ENCODE measurements around the gene CLDN7. TPM values are rescaled to one million over a fixed set of nuclear protein-coding genes. Genes with fewer than 3 reads are reported as not detected.

Gene CLDN7
- total RNA-seq, 2 donors from 2014 or later: 0.52 to 1.0 TPM

DNA sequence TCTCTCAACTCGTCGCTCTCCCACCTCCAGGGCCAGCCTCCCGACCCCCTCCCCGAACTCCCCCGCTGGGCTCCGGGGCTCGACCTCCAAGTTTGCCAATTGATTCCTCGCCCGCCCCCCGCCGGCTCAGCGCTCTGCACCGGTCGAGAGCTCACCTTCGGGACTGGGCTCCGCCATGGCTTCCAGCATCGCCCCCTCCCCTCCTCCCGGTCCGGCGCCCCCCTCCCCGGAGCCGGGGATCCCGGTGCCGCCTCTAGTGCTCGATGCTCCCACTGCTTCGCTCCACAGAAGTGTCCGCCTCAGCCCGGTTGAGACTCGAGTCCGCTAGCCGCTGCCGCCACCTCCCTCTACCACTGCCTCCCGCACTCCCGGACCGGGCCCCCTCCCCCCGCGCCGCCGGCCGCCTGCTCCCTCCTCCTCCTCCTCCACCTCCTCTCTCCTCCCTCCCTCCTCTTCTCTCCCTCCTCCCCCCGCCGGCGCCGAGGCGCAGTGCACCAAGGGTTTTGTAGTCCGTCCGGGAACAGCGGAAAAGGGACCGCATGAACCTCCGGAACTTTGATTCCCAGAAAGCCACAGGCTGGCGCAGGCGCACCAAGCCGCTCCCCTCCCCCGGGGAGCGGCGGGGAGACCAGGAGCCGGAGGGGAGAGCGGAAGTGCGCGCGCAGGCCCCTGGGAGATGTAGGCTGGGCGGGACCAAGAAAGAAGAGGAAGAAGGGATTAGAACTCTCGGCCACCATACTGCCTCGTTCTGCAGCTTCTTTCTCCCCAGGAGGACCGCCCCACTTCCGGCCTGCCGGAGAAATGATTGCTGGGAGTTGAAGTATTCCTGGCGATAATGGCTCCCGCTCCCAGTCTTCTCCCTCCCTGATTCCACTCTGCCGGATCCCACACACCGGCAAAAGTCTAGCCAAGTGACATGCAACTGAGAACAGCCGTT lies 22.9 kb downstream of the CLDN7 start, which contains the start of gene PHF23:
Gene PHF23 (minus strand): TSS at position 367 of the 937 bp plus-strand sequence. CDS start 178 bp downstream, at position 189.
- Mint-ChIP-seq H3K4me1 (peaks cover 50% of the 10 kb centered on the region), H3K9me3 (no peaks in the 10 kb centered on the region), H3K4me3 (peak within 1 kb of the TSS; percentile 87), H3K27me3 (no peaks in the 10 kb centered on the region), H3K36me3 (ENCODE audit: low read depth) (peaks cover 98% of the 10 kb centered on the region), H3K27ac (peak within 1 kb of the TSS; percentile 93)
- peak; percentile 71 for ATAC-seq (replicated peaks)

DNA sequence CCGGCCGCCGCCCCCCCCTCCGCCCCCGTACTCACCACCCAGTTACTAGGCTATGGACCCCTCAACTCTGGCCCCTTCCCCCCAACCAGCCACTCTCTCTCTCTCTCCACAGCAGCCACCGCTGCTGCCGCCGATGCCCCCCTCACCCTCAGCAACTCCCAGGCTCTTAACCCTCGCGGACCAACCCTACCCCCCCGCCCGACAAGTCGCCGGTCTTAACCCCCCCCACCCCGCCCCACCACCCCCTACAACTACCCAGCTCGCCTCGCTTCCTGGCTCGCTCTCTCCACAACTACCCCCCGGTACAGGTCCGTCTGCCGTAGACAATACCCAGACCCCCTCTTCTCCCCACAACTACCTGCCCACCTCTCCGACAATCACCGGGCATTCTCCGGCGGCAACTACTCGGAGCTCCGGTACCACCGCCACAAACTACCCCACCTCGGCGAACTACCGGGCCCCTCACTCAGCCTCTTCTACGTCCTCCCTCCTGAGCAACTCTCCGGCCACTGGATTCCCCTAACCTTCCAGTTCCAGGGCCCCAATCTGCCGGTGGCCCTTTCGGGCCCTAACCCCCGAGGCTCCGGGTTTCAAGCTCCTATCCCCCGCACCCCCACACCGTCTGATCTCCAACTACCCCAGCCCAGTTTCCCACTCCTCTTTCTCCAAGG lies 23.7 kb downstream of the CLDN7 start:
- Mint-ChIP-seq H3K36me3 (ENCODE audit: low read depth) (peaks cover 99% of the 10 kb centered on the region), H3K9me3 (no peaks in the 10 kb centered on the region), H3K4me3 (peak overlapping the region; percentile 87), H3K27me3 (no peaks in the 10 kb centered on the region), H3K4me1 (peaks cover 50% of the 10 kb centered on the region), H3K27ac (peak overlapping the region; percentile 93)
- no peak for ATAC-seq (replicated peaks)

DNA sequence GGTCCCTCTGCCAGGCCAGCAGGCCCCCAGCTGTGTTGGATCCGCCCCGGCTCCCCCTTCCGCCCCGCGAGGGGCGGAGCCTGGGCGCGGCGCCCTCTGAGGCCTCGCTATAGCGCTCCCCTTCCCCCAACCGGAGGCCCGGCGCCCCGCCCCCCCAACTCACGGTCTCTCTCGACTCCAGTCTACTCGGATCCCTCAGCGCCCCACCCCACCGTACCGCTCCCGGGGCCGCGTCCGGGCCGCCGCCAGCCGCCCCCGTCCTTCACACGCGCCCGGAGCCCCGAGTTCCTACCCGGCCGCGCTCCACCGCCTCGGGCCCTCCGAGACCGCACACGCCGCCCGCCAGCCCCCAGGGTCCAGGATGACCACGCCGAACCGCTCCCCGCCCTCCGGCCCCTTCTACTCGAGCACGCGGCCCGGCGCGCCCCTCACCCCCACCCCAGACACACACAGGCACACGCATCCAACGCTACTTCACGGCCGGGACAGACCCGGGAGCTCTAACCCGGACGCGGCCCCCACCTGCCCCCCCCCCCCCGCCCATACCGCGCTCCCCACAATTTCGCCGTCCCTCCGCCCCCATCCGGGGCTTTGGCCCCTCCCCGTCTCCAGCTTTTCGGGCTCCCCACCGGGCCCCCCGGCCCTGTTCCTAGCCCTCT lies 24.4 kb downstream of the CLDN7 start:
- peak overlapping the region; percentile 87 for H3K4me3 Mint-ChIP-seq
- no peaks in the 10 kb centered on the region for H3K9me3 Mint-ChIP-seq
- no peaks in the 10 kb centered on the region for H3K27me3 Mint-ChIP-seq
- peaks cover 99% of the 10 kb centered on the region for H3K36me3 Mint-ChIP-seq (ENCODE audit: low read depth)
- peak overlapping the region; percentile 93 for H3K27ac Mint-ChIP-seq
- ATAC-seq (replicated peaks): peak; percentile 26
- H3K4me1 Mint-ChIP-seq: peaks cover 50% of the 10 kb centered on the region

DNA sequence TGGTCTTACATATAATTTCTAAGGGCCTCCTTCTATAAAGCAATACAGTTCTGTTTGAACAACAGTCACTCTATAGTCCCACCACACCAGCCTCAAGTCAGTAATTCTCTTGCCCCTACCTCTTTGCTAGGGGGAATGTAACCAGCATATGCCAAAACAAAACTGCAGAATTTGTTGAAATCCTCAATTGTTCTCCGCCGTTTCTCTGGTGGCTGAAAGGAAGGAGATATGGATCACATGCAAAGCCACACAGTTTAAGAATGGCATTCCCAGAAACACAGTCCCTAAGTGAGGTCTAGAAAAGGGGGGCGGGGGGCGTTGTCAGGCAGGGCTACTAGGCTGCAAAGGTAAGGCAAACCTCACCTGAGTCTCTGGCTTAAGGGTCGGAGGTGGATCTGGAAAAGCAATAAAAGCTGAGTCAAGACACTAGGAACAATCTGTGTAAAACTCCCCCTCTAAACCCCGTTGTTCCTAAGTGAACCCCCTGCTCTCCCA lies 25.0 kb downstream of the CLDN7 start:
- H3K4me1 Mint-ChIP-seq: peaks cover 47% of the 10 kb centered on the region
- H3K27me3 Mint-ChIP-seq: no peaks in the 10 kb centered on the region
- H3K36me3 Mint-ChIP-seq (ENCODE audit: low read depth): peaks cover 96% of the 10 kb centered on the region
- ATAC-seq (replicated peaks): no peak
- H3K27ac Mint-ChIP-seq: peak overlapping the region; percentile 41
- no peaks in the 10 kb centered on the region for H3K9me3 Mint-ChIP-seq
- peak overlapping the region; percentile 87 for H3K4me3 Mint-ChIP-seq

DNA sequence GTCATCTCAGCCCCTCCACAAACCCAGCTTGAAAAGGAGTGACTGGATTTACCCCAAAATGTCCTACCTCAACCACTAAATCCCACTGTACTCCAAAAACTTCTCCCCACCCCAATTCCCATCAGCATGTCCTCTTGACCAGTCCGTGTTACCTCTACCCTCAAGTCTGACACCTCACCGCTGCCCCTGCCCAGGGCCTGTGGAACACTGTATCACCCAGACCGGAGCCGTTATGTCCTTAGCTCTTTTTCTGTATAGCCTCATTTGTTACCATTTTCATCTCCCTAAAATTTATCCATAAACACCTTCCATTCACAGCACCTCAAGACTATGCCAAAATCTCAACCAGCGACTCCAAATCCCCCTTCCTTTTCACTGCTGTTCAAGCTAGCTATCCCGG lies 25.5 kb downstream of the CLDN7 start:
- H3K27me3 Mint-ChIP-seq: no peaks in the 10 kb centered on the region
- peak overlapping the region; percentile 41 for H3K27ac Mint-ChIP-seq
- ATAC-seq (replicated peaks): no peak
- H3K4me3 Mint-ChIP-seq: peak overlapping the region; percentile 87
- peaks cover 52% of the 10 kb centered on the region for H3K4me1 Mint-ChIP-seq
- no peaks in the 10 kb centered on the region for H3K9me3 Mint-ChIP-seq
- peaks cover 96% of the 10 kb centered on the region for H3K36me3 Mint-ChIP-seq (ENCODE audit: low read depth)

DNA sequence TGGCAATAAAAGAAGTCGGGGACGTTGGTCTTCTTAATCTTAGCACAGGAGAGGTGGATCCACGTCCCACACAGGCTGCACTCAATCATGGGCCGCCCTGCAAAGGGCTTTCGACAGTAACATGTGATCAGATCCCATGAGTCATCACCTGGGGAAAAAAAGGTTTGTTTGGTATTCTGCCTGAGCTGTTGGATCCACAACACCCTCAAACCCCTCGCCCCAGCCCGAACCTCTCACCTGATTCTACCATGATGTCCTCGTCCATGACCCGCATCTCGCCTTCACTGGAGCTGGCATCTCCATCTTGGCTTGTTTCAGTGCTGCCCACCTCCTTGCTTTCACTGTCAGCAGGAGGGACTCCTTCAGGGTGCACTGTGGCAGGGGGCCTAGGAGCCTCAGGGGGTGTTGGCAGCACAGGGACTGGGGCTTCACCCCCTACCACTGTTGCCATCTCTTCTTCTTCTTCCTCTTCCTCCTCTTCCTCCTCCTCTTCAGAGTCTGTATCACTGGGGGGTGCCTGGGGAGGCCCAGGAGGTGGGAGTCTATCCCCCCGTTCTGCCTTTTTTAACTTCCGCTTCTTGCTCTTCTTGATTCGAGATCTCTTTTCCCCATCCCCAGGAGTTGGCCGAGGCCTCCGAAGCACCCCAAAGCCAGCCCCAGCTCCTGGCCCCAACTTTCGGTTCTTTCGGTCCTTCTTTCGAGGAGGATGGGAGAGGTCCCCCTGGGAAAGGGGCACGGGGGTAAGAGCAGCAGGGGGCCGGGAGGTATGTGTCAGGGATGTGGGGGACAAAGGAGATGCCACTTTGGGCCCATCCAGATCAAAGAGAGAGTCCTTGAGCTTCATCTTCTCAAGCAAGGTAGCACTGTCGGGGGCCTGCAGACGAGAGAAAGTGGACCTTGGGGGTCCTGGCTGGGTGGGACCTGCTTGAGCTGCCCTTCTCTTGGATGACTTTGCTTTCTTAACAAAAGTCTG lies 26.3 kb downstream of the CLDN7 start:
- Mint-ChIP-seq H3K4me1 (peaks cover 49% of the 10 kb centered on the region), H3K36me3 (ENCODE audit: low read depth) (peaks cover 96% of the 10 kb centered on the region), H3K27ac (peak overlapping the region; percentile 88), H3K27me3 (no peaks in the 10 kb centered on the region), H3K9me3 (no peaks in the 10 kb centered on the region), H3K4me3 (peak overlapping the region; percentile 87)
- ATAC-seq (replicated peaks): no peak

DNA sequence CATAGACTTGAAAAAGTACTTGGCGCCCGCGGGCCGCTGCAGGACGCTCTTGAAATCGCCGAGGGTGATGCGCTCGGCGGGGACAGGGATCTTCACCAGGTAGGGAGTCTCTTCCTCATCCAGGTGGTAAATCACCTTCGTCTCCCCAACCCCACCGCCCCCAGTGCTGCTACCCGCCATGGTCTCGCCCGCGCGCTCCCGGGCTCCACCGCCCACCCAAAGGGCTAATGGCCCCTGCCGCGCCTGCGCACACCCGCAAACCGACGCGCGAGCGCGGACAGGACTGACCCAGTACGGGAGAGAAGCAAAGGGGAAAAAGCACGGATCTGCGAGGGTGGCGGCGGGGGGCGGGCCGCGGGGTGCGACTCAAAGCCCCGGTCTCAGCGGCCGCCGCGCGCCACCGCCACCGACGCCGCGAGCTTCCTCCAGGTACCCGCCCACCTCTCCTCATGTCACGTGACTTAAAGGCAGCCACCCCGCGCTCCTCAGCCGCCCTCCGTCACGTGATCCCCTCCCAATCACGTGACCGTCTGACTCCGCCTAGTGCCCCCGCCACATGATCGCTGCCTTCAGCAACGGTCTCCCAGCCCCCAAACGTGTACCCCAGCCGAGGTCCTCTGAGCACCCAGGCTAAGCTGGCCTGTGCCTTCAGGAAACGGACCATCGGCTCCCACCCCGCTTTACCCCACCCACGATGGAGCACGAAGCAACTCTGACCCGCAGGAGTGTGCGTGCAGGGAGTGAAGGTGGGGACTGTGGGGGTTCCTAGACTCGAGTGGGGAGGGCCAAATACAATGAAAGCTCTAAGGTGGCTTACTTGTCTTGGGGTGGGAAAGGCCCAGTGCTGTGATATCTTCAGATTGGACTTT lies 28.0 kb downstream of the CLDN7 start, which contains the start of gene DVL2:
Gene DVL2 (minus strand): TSS at position 435 of the 869 bp plus-strand sequence. CDS start 255 bp downstream, at position 180.
- peak; percentile 59 for ATAC-seq (replicated peaks)
- peaks cover 96% of the 10 kb centered on the region for H3K36me3 Mint-ChIP-seq (ENCODE audit: low read depth)
- H3K4me1 Mint-ChIP-seq: peaks cover 41% of the 10 kb centered on the region
- H3K27me3 Mint-ChIP-seq: no peaks in the 10 kb centered on the region
- peak within 1 kb of the TSS; percentile 88 for H3K27ac Mint-ChIP-seq
- H3K9me3 Mint-ChIP-seq: no peaks in the 10 kb centered on the region
- H3K4me3 Mint-ChIP-seq: peak within 1 kb of the TSS; percentile 87

DNA sequence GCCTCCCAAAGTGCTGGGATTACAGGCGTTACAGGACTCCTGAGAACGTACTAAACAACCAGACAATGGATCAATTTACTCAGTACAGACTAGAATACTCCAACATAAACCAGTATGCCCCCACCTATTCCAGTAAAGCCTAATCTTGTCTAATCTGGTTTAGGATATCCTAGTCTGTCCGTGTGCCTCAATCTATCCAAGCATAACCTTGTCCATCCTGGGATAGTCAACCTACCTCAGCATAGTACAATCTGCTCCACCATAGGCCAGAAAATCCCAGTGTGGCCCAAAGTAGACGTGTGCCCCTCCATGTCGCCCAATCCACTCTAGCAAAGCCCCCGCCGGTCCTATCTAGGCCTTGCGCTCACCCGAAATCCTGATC lies 28.6 kb downstream of the CLDN7 start:
- peaks cover 96% of the 10 kb centered on the region for H3K36me3 Mint-ChIP-seq (ENCODE audit: low read depth)
- ATAC-seq (replicated peaks): no peak
- peaks cover 41% of the 10 kb centered on the region for H3K4me1 Mint-ChIP-seq
- no peaks in the 10 kb centered on the region for H3K27me3 Mint-ChIP-seq
- no peaks in the 10 kb centered on the region for H3K9me3 Mint-ChIP-seq
- H3K4me3 Mint-ChIP-seq: peak overlapping the region; percentile 87
- peak overlapping the region; percentile 88 for H3K27ac Mint-ChIP-seq

DNA sequence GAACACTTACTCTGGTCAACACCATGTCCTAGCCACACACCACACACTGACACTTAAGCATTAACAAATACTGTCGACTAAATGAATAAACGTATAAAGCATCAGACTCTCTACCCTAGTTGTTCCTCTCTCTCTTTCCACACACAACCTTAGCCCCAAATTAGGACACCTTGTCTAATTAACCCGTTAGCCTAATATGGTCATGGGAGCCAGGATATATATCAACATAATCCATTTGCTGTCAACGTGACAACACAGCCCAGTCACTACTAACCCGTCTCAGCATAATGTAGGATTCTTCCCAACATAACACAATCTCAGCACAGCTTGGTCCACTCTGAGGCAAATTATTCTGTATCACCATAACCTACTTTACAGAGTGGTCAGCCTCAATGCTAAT lies 30.2 kb downstream of the CLDN7 start:
- no peak for ATAC-seq (replicated peaks)
- peak overlapping the region; percentile 87 for H3K4me3 Mint-ChIP-seq
- peaks cover 45% of the 10 kb centered on the region for H3K4me1 Mint-ChIP-seq
- no peaks in the 10 kb centered on the region for H3K9me3 Mint-ChIP-seq
- no peaks in the 10 kb centered on the region for H3K27me3 Mint-ChIP-seq
- H3K36me3 Mint-ChIP-seq (ENCODE audit: low read depth): peaks cover 96% of the 10 kb centered on the region
- H3K27ac Mint-ChIP-seq: peak overlapping the region; percentile 25

DNA sequence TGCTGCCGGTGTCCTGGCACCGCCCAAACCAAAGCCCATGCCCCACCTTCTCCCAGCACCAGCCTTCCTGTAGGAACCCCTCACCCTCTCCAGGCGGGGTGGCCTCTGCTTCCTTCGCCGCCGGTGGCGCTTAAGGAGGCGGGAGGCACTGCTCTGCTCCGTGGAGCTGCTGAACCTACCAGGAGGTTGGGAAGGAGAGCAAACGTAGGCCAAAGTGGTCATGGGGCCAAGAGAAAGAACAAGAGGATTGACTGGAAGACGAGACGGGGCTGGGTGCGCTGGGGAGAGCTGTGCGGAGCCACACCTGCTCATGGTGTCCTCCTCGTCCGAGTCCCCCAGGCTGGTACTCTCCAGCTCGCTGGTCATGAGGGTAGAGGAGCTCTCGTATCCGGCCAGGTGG lies 32.8 kb downstream of the CLDN7 start:
- no peaks in the 10 kb centered on the region for H3K27me3 Mint-ChIP-seq
- H3K9me3 Mint-ChIP-seq: no peaks in the 10 kb centered on the region
- peaks cover 93% of the 10 kb centered on the region for H3K36me3 Mint-ChIP-seq (ENCODE audit: low read depth)
- peaks cover 24% of the 10 kb centered on the region for H3K4me1 Mint-ChIP-seq
- no peak overlapping the region for H3K27ac Mint-ChIP-seq
- ATAC-seq (replicated peaks): no peak
- no peak overlapping the region for H3K4me3 Mint-ChIP-seq

DNA sequence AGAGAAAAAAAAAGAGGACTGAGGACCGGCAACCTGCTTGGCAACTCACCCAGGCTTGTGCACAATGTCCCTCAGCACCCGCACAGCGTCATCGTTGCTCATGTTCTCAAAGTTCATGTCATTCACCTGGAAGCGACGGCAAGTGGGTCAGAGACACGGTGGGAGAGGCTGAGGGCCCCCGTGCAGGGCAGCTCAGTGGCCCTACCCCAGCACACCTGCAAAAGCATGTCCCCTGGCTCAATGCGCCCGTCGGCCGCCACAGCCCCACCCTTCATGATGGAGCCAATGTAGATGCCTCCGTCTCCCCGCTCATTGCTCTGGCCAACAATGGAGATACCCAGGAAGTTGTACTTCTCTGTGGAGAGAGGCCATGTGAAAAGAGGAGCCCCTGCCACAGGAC lies 33.4 kb downstream of the CLDN7 start:
- Mint-ChIP-seq H3K36me3 (ENCODE audit: low read depth) (peaks cover 92% of the 10 kb centered on the region), H3K9me3 (no peaks in the 10 kb centered on the region), H3K4me3 (no peak overlapping the region), H3K4me1 (peaks cover 24% of the 10 kb centered on the region), H3K27me3 (no peaks in the 10 kb centered on the region), H3K27ac (no peak overlapping the region)
- ATAC-seq (replicated peaks): no peak

DNA sequence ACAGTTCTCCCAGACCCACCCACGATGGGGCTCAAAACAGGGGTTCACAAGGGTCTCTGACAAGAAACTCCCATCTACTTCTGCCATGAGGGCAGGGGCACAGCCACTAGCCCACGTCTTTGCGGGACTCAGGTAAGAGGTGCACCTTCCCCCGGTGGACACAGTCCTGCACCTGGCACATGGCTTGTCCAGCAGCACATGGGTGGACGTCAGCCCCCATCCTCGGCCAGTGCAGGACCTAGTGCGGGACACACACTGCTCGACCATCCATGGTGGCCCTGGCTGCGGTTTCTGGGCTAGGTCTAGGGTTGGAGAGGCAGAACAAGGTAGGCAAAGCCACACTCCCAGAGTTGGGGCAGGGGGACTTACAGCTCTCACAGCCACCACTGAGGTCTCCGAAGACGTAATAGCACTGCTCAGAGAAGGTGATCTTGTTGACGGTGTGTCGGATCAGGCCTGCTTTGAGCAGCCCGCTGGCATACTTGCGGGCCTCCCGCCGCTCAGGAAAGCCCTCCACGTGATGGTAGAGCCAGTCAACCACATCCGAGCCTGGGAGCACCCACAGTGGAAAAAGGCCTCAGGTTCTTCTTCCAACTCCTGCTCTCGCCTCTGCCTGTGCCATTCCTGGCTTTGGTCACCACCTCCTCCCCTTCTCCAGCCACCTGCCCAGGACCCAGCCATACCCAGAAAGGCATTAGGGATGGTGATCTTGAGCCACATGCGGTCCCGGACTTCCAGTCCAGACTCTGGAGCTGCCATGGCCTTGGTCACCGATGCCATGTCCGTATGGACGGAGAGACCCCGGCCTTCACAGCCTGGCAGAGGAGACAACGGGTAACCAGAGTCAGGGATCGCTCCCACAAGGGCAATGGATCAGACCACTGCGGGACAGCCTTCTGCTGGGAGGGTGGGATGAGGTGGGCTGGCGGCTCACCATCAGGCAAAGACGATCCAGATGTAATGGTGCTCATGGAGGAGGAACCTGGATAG lies 35.3 kb downstream of the CLDN7 start:
- no peak overlapping the region for H3K27ac Mint-ChIP-seq
- H3K4me1 Mint-ChIP-seq: peaks cover 15% of the 10 kb centered on the region
- no peak for ATAC-seq (replicated peaks)
- no peaks in the 10 kb centered on the region for H3K9me3 Mint-ChIP-seq
- no peaks in the 10 kb centered on the region for H3K27me3 Mint-ChIP-seq
- H3K36me3 Mint-ChIP-seq (ENCODE audit: low read depth): peaks cover 95% of the 10 kb centered on the region
- H3K4me3 Mint-ChIP-seq: no peak overlapping the region

Data from activated T-helper 17 cell treated with anti-CD3 and anti-CD28 coated beads, Interleukin-2, amount 50 U/mL, for 72 hours (primary cell).